Breast epithelium (tissue), 3 donors: Measurements from ENCODE around the gene THBS3.

Experiments used
- POLR2AphosphoS5 ChIP-seq, 3 donors: sonication (generic); formaldehyde crosslinking; IDR thresholded peaks; one replicate each; pipeline ENCODE4 v1.6.1; 2017; ENCODE audit warnings: antibody characterized with exemption in 3 of 3
- TF ChIP-seq, protein P1 (sequence below), 3 donors: fragments of 450-650 bp; IDR thresholded peaks; one replicate each; pipeline ENCODE4 v1.5.1; 2016 to 2017; ENCODE audit warnings: antibody characterized with exemption in 3 of 3, mild to moderate bottlenecking in 3 of 3, moderate library complexity in 3 of 3

DNA sequence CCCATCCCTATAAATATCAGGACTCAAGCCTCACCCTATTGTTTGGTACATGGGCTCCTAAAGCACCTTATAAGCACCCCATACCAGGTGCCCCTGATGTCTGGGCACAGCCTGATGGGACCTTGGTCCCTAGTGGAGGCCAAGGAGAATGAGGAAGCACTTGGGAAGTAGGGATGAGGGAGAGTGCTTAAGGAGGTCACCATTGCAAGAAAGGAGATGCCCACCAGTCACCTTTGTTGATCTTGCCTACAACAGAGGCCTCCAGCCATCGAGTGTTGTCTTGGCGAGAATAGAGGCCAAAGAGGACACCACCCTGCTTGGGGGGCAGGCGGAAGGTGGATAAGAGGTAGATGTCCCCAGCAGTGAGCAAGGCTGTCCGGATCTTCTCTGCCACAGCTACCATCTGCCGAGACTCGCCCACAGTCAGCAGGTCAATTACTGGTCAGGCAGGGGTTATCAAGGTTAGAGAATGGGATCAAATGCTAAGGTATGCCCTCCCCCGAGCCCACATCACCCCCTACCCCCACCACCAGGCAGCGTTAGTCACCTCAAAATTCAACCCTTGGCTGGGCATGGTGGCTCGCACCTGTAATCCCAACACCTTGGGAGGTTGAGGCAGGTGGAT, 1.6 kb downstream of the THBS3 start:
- no peak for TF ChIP-seq POLR2AphosphoS5 (IDR thresholded peaks at IDR 0.05)
- TF ChIP-seq, protein P1, sequence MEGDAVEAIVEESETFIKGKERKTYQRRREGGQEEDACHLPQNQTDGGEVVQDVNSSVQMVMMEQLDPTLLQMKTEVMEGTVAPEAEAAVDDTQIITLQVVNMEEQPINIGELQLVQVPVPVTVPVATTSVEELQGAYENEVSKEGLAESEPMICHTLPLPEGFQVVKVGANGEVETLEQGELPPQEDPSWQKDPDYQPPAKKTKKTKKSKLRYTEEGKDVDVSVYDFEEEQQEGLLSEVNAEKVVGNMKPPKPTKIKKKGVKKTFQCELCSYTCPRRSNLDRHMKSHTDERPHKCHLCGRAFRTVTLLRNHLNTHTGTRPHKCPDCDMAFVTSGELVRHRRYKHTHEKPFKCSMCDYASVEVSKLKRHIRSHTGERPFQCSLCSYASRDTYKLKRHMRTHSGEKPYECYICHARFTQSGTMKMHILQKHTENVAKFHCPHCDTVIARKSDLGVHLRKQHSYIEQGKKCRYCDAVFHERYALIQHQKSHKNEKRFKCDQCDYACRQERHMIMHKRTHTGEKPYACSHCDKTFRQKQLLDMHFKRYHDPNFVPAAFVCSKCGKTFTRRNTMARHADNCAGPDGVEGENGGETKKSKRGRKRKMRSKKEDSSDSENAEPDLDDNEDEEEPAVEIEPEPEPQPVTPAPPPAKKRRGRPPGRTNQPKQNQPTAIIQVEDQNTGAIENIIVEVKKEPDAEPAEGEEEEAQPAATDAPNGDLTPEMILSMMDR (IDR thresholded peaks at IDR 0.05) = no peak
